Body of pancreas (tissue), 4 donors: ENCODE measurements around the gene OSBPL10.

ENCODE experiments used
- POLR2A ChIP-seq, 3 donors: fragments of 450-650 bp; IDR thresholded peaks; one replicate each; pipeline ENCODE4 v1.6.1; 2016; ENCODE audit warnings: antibody characterized with exemption in 3 of 3, mild to moderate bottlenecking in 2 of 3
- TF ChIP-seq, protein P1 (sequence below), 7 experiments: fragments of 450-650 bp in 4 of 7; fragments of 200-600 bp in 3 of 7; sonication (generic) in 3 of 7; IDR thresholded peaks; one replicate each; pipeline ENCODE4 v1.5.1; 2016 to 2019; ENCODE audit warnings: antibody characterized with exemption in 7 of 7

DNA sequence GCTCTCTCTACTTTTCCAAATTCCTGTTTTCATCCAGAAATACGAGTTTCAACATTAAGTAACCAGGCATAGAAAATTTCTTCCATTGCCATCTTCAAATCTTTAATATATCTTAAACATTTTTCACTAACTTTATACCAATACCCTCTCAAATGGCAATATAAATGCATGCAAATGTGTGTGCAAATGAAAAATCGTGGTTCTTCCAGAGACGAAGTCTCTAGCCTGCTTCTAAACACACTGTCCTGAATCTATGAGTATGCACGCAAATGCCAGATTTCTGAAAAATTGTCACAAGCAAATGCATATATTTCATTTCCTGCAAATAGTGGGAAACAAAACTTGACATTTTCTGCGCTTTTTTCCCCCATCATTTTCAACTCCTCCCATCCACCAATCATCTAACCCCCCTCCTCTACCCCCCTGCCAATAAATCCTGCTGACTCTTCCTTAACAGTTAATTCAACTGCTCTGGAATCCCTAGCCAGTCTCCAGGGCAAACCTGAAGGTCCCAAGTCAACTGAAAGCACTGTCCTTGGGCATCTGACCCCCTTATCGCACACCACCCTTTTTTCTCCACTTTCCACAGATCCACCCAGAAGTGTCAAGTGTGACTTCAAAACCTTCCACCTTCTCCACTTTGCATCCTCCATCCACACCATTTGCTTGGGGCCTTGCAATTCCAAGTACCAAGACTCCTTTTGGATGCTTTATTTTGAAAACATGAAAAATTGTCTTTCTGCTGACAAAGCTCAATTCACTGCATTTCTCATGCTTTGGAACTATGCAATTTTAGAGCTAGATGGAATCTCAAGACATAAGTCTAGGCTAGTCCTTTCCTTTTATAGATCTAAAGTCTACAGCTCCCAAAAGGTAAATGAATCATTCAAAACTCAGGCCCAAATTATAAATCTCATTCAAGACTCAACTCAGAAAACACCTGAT, 144.7 kb downstream of the OSBPL10 start:
- TF ChIP-seq, protein P1, sequence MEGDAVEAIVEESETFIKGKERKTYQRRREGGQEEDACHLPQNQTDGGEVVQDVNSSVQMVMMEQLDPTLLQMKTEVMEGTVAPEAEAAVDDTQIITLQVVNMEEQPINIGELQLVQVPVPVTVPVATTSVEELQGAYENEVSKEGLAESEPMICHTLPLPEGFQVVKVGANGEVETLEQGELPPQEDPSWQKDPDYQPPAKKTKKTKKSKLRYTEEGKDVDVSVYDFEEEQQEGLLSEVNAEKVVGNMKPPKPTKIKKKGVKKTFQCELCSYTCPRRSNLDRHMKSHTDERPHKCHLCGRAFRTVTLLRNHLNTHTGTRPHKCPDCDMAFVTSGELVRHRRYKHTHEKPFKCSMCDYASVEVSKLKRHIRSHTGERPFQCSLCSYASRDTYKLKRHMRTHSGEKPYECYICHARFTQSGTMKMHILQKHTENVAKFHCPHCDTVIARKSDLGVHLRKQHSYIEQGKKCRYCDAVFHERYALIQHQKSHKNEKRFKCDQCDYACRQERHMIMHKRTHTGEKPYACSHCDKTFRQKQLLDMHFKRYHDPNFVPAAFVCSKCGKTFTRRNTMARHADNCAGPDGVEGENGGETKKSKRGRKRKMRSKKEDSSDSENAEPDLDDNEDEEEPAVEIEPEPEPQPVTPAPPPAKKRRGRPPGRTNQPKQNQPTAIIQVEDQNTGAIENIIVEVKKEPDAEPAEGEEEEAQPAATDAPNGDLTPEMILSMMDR (IDR thresholded peaks at IDR 0.05), result no peak
- TF ChIP-seq POLR2A (IDR thresholded peaks at IDR 0.05), result no peak
